GM12864 (cell line): ENCODE results near the gene MLLT3.

Experiments used
- DNase-seq: peaks from one replicate; pipeline ENCODE4 v3.0.0-alpha.2; 2011; ENCODE audit warnings: low read depth
- H3K4me3 ChIP-seq: 2 replicates; pipeline ENCODE4 v1.5.1; 2011; ENCODE audit warnings: mild to moderate bottlenecking, low read depth, low read length, control low read depth
- CTCF ChIP-seq: IDR thresholded peaks from 2 replicates; pipeline ENCODE4 v1.5.1; 2011; ENCODE audit warnings: low read depth, mild to moderate bottlenecking, moderate library complexity, low read length, control low read depth, inconsistent platforms; ENCODE audit errors: missing control alignments

The MLLT3 gene

DNA sequence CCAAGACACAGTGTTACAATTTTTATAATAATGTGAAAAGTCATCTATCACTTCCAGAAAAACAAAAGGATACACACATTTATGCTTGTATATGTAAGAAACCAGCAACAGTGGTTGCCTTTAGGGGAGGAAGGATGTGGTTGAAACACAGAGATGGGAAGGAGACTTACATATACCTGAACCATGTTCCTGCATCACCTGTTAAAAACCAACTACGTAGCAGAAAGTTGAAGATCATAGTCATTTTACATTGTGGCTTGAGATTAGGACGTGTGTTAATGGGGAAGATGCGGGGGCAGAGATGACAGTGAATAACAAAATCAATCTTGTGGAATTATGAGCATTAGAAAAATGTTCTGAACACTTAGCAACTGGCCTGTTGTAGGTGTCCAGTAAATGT lies 307.3 kb downstream of the MLLT3 start:
- no peak for TF ChIP-seq CTCF
- no peak for DNase-seq
- H3K4me3 ChIP-seq, result no peak overlapping the region

DNA sequence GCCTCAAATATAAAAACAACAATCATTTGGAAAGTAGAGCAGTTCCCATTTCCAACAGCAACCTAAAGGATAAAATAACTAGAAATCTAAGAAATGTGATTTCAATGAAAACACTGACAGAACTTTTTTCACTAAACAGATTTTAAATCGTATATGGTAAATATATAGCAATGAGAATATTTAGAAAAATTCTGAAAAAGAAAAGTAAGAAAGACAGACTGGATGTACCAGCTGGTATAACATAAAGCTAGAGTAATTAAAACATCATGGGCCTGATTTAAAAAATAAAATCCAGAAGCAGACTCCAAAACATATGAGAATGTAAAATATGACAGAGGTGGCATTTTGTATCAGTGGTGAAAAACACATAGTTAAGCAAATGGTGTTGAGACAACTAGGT lies 308.9 kb downstream of the MLLT3 start:
- no peak for DNase-seq
- no peak for TF ChIP-seq CTCF
- H3K4me3 ChIP-seq, result no peak overlapping the region

- no peak overlapping the region for H3K4me3 ChIP-seq
- no peak for TF ChIP-seq CTCF
- DNase-seq, result no peak
These were observed 309.6 kb downstream of the MLLT3 start for GRCh38 chr9:20312732-20313131.

GRCh38 chr9:20310024-20310423 lies 312.3 kb downstream of the MLLT3 start:
- TF ChIP-seq CTCF, result no peak
- H3K4me3 ChIP-seq, result no peak overlapping the region
- no peak for DNase-seq

- DNase-seq, result no peak
- TF ChIP-seq CTCF, result no peak
- no peak overlapping the region for H3K4me3 ChIP-seq
These were observed 313.2 kb downstream of the MLLT3 start for GRCh38 chr9:20309124-20309523.

DNA sequence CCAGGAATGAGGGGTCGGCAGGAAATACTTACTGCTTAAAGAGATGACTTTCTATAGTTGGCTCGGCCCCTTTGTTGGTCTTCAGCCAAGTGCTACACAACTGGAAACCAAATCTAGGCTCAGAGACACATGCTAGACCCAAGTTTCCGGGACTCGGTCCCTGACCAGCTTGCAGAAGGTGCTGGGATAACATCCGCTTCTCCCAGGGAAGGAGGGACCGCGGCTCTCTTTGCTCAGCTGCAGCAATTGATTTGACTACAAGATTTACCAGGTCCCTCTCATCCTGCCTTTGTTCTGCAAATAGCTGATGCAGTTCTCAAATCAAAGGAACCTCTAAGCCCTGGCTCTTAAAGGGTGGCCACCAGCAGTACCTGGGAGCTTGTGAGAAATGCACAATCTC lies 314.7 kb downstream of the MLLT3 start:
- H3K4me3 ChIP-seq, result no peak overlapping the region
- TF ChIP-seq CTCF, result no peak
- no peak for DNase-seq

DNA sequence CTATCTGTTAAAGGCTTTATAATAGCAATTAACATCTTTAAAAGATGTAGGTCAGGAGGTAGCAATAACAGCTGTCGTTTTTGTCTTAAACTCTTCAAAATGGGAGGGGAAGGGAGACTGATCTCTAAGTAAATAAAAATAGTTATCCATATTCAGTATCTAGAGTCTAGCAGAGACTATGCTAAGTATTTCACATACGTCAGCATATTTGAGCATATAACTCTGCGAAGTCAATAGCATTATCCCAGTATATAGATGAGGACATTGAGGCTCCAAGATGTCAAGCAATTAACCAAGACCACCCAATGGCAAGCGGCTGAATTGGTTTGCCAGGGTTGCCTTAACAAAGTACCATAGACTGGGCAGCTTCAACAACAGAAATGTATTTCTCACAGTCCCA lies 316.8 kb downstream of the MLLT3 start:
- H3K4me3 ChIP-seq, result no peak overlapping the region
- DNase-seq, result no peak
- TF ChIP-seq CTCF, result no peak
